Thoracic aorta (tissue), 2 donors: ENCODE results near the gene CREB3L2. TPM values are rescaled to one million over a fixed set of nuclear protein-coding genes. Genes with fewer than 3 reads are reported as not detected.

Experiments used
- ATAC-seq: fragments of 150-250 bp; one replicate; pipeline ENCODE4 v1.8.0; 2017; ENCODE audit warnings: low read depth; ENCODE audit not compliant: insufficient number of reproducible peaks, low FRiP score
- DNase-seq: peaks from one replicate; pipeline ENCODE4 v3.0.0-alpha.2; 2020; ENCODE audit warnings: low spot score
- H3K27ac ChIP-seq, 2 donors: fragments of 200-600 bp; sonication (generic); 1 replicate in 1 of 2; 2 replicates in 1 of 2; pipeline ENCODE4 v1.5.1; 2016; ENCODE audit warnings: mild to moderate bottlenecking in 2 of 2, moderate library complexity in 2 of 2
- H3K27me3 ChIP-seq: fragments of 200-600 bp; sonication (generic); replicated peaks from 2 replicates; pipeline ENCODE4 v1.6.0; 2016; ENCODE audit warnings: mild to moderate bottlenecking; ENCODE audit not compliant: insufficient read depth
- H3K36me3 ChIP-seq: fragments of 200-600 bp; sonication (generic); one replicate; pipeline ENCODE4 v1.5.1; 2016
- H3K4me1 ChIP-seq, 2 donors: fragments of 200-600 bp; sonication (generic); 1 replicate in 1 of 2; 2 replicates in 1 of 2; pipeline versions ENCODE4 v1.5.1 to v1.6.0; 2016; ENCODE audit warnings: low read depth in 2 of 2, mild to moderate bottlenecking in 1 of 2; ENCODE audit not compliant: control insufficient read depth in 1 of 2
- H3K4me3 ChIP-seq: fragments of 200-600 bp; sonication (generic); 2 replicates; pipeline ENCODE4 v1.5.1; 2016; ENCODE audit warnings: mild to moderate bottlenecking
- H3K9me3 ChIP-seq: fragments of 200-600 bp; sonication (generic); 2 replicates; pipeline ENCODE4 v1.5.1; 2016
- total RNA-seq, 2 donors: library from RNA; depleted of rRNA; stranded (reverse); fragments of >200 nt; gene quantifications; one replicate each; pipeline versions ENCODE4 v1.1.0 to v1.2.3, GENCODE V29; 2016
- TF ChIP-seq, protein P1 (sequence below): fragments of 200-600 bp; sonication (generic); IDR thresholded peaks from one replicate; pipeline ENCODE4 v1.5.1; 2019; ENCODE audit warnings: antibody characterized with exemption

Gene CREB3L2
- total RNA-seq, 2 donors from 2014 or later: 85.3 to 96.7 TPM

DNA sequence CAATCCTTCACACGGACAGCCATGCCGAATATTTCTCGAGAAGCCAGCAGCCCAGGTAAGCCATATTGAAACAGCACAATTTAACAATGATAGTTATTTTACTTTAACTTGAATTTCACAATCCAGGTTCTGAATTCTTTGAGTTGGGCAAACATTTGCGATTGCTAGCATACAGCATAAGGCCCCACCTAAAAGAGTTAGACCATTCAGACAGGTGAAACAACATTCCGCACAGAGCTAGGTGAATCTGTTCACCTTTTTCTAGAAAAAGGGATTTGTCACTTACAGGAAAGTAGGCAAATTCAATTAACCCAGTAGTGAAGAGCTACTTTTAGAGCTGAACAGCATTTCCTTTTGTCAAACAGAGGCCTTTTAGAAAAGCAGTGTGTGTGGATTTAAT lies 45.3 kb downstream of the CREB3L2 start:
- ATAC-seq: no peak
- Histone ChIP-seq H3K36me3 (no peaks in the 10 kb centered on the region), H3K4me1 (peaks cover 50 to 84% of the 10 kb centered on the region in 2 donors), H3K27ac (peak overlapping the region; percentile 76 to 82), H3K4me3 (no peak overlapping the region), H3K9me3 (no peaks in the 10 kb centered on the region), H3K27me3 (no peaks in the 10 kb centered on the region)
- no peak for DNase-seq
- TF ChIP-seq, protein P1, sequence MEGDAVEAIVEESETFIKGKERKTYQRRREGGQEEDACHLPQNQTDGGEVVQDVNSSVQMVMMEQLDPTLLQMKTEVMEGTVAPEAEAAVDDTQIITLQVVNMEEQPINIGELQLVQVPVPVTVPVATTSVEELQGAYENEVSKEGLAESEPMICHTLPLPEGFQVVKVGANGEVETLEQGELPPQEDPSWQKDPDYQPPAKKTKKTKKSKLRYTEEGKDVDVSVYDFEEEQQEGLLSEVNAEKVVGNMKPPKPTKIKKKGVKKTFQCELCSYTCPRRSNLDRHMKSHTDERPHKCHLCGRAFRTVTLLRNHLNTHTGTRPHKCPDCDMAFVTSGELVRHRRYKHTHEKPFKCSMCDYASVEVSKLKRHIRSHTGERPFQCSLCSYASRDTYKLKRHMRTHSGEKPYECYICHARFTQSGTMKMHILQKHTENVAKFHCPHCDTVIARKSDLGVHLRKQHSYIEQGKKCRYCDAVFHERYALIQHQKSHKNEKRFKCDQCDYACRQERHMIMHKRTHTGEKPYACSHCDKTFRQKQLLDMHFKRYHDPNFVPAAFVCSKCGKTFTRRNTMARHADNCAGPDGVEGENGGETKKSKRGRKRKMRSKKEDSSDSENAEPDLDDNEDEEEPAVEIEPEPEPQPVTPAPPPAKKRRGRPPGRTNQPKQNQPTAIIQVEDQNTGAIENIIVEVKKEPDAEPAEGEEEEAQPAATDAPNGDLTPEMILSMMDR: no peak

DNA sequence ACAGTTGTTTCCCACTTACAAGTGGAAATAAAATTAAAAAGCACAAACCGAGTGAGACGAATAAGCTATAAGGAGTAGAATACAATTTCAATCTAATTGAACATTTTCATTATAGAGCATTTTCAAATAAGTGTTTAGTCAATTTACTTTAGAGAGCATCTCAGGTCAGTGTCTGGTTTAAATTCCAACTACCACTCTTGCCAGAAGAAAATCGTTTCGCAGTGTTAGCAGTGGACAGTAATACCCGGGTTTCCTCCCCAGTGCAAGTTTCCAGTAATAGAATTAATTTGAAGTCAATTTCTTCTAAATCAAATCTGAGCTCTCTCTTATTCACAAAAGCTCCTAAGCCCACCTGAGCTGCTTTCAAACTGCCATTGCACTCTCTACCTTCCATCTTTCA lies 45.7 kb downstream of the CREB3L2 start:
- DNase-seq (no peak), ATAC-seq (no peak)

DNA sequence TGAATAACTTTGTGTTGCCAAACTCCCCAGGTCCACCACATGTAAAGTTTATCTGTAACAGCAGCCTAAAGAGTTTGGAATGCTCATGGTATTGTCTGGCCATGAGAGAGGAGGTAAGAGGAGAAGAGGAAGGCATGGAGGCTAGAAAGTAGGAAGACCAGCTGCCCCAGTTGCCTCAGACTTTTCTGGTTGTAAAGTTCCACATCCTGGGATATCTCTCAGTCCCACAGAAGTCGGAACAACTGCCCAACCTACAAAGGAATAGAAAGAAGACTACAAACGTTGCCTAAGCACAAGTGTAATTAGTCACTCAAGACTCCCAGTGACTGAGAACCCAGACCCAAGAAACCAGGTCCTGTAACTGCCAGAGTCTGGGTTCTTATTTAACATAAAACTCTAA lies 47.3 kb downstream of the CREB3L2 start:
- Histone ChIP-seq H3K27me3 (no peaks in the 10 kb centered on the region), H3K9me3 (no peaks in the 10 kb centered on the region), H3K27ac (peak overlapping the region; percentile 62 to 82), H3K36me3 (no peaks in the 10 kb centered on the region), H3K4me1 (peaks cover 54 to 96% of the 10 kb centered on the region in 2 donors), H3K4me3 (no peak overlapping the region)
- TF ChIP-seq, protein P1: no peak
- DNase-seq (no peak), ATAC-seq (no peak)

More for the DNA sequence above, 45.7 kb downstream of the CREB3L2 start:
- peaks cover 50 to 84% of the 10 kb centered on the region in 2 donors for H3K4me1 ChIP-seq
- H3K9me3 ChIP-seq: no peaks in the 10 kb centered on the region
- peak overlapping the region; percentile 76 to 82 for H3K27ac ChIP-seq
- no peaks in the 10 kb centered on the region for H3K36me3 ChIP-seq
- no peak overlapping the region for H3K4me3 ChIP-seq
- TF ChIP-seq, protein P1: no peak
- H3K27me3 ChIP-seq: no peaks in the 10 kb centered on the region

DNA sequence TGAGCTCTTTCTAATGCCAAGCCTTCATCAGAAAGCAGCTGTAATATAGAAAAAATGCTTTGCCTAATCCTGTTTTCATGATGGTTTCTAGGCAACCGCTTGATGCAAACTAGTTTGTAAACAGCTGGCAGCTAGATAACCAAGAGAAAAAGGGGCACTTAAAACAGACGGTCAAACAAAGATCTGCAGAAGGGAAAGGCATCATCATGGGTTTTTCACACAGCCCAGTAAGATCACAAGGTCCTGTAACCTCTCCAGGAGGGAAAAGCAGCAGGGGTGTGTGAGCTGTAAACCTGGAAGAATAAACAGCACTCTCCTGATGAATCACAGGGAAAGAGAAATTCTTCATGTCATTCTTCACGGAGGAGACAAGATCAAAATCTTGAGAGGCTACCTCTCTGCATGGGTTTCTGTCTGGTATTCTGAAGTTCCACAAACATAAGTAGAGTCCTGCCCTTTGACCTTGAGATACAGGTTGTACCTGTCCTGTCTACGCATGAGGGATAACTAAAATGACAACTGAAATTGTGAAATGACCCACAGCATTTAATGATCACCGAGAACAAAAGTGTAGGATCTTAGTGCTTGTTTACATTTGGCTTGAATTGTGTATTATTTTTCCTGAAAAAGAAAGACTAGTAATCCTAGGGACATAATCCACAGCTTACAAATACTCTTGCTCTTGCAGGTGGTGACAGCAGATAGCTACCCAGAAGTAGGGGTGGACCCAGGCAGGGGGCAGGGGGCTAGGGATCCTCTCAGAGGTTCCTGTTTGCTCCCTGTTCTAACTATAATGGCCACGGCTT lies 48.0 kb downstream of the CREB3L2 start:
- H3K4me3 ChIP-seq: peak overlapping the region; percentile 23
- no peak for ATAC-seq
- DNase-seq: no peak
- H3K4me1 ChIP-seq: peaks cover 51 to 96% of the 10 kb centered on the region in 2 donors
- no peaks in the 10 kb centered on the region for H3K27me3 ChIP-seq
- no peaks in the 10 kb centered on the region for H3K36me3 ChIP-seq
- TF ChIP-seq, protein P1: no peak
- H3K27ac ChIP-seq: peak overlapping the region; percentile 62 to 82
- H3K9me3 ChIP-seq: no peaks in the 10 kb centered on the region

DNA sequence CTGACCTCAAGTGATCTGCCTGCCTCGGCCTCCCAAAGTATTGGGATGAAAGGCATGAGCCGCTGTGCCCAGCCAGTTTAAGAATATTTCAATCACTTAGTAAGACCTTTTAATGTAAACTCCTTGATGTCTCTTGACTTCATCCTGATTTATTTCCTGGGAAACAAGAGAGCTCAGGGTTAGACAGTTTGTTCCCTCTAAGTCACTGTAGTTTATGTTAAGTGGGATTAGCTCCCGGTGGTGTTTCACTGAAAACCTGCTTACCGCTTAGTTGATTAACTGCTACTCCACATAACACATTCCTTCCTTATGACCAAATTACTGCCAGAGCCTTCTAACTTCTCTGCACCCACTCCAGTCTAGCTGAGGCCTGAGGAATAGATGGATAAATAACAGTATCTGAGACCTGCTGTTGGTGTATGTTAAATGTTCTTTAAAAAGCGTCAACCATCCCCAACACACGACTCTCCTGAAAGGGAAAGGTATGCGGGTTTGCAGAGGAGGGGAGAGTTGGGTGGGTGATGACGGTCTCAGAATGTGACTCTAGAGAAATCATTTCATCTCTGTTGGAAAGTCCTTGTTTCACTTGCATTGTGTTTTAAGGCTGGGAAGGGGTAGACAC lies 48.7 kb downstream of the CREB3L2 start:
- Histone ChIP-seq H3K36me3 (no peaks in the 10 kb centered on the region), H3K27ac (peak overlapping the region; percentile 62 to 82), H3K27me3 (no peaks in the 10 kb centered on the region), H3K9me3 (no peaks in the 10 kb centered on the region), H3K4me1 (peaks cover 51 to 96% of the 10 kb centered on the region in 2 donors), H3K4me3 (peak overlapping the region; percentile 23)
- ATAC-seq (no peak), DNase-seq (no peak)
- TF ChIP-seq, protein P1: no peak
